ENCODE data around the gene ABHD12B. TPM values are rescaled to one million over a fixed set of nuclear protein-coding genes. Genes with fewer than 3 reads are reported as not detected.

ABHD12B gene
- total and polyA plus RNA-seq, 2 of the 13 experiments (the other 11 are each of a cell fraction or from before 2014, with no cell fraction given), result not detected

DNA sequence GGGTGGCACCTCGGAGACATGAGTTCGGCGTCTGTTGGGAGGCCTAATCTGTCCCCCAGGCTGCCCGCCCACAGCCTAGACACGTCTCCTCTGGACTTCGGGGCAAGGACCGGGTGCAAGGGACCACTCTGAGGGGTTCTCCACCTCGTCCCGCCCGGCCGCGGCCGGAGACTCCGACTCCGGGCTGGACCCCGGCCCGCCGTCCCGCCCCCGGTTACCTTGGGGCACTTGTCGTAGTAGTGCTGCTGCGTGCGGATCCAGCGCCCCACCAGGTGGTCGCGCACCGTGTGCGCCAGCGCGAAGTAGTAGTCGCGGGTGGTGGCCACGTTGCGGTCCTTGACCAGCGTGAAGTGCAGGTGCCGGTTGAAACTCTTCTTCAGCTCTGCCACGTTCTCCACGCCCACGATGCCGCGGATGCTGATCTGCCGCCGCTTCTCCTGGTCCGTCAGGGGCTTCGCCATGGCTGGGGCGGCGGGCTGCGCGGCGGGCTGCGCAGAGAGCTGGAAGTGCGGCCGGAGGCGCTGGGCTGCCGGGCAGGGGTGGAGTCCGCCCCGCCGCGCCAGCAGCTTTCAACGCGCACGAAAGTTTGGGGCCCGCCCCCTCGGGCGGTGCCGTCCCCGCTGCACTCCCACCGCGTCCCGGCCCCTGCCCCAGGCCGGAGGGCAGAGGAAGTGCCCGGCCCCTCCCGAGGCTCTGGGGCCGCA, 72.2 kb downstream of the ABHD12B start, which contains the start of gene PYGL (continued):
- TF ChIP-seq, protein P1, sequence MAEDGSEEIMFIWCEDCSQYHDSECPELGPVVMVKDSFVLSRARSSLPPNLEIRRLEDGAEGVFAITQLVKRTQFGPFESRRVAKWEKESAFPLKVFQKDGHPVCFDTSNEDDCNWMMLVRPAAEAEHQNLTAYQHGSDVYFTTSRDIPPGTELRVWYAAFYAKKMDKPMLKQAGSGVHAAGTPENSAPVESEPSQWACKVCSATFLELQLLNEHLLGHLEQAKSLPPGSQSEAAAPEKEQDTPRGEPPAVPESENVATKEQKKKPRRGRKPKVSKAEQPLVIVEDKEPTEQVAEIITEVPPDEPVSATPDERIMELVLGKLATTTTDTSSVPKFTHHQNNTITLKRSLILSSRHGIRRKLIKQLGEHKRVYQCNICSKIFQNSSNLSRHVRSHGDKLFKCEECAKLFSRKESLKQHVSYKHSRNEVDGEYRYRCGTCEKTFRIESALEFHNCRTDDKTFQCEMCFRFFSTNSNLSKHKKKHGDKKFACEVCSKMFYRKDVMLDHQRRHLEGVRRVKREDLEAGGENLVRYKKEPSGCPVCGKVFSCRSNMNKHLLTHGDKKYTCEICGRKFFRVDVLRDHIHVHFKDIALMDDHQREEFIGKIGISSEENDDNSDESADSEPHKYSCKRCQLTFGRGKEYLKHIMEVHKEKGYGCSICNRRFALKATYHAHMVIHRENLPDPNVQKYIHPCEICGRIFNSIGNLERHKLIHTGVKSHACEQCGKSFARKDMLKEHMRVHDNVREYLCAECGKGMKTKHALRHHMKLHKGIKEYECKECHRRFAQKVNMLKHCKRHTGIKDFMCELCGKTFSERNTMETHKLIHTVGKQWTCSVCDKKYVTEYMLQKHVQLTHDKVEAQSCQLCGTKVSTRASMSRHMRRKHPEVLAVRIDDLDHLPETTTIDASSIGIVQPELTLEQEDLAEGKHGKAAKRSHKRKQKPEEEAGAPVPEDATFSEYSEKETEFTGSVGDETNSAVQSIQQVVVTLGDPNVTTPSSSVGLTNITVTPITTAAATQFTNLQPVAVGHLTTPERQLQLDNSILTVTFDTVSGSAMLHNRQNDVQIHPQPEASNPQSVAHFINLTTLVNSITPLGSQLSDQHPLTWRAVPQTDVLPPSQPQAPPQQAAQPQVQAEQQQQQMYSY (CRISPR knock-in tag; IDR thresholded peaks at IDR 0.05), result no peak; the same call in none of the 2 replicates
- TF ChIP-seq HNF4G (IDR thresholded peaks at IDR 0.05; ENCODE audit: borderline replicate concordance, low read depth, low read length) (no peak; the same call in 1 of the 2 replicates), HNF4G (CRISPR knock-in tag; IDR thresholded peaks at IDR 0.05; ENCODE audit: borderline replicate concordance, low read depth) (no peak; the same call in 1 of the 2 replicates), U2AF1 (optimal IDR thresholded peaks at IDR 0.05; ENCODE audit: low read depth, low read length) (peak; percentile 30), PCBP1 (IDR thresholded peaks at IDR 0.05; ENCODE audit: borderline replicate concordance, low read depth, low read length) (no peak), NONO (IDR thresholded peaks at IDR 0.05) (no peak), NONO (CRISPR knock-in tag; conservative IDR thresholded peaks at IDR 0.05) (peak; percentile 77), YY1 (IDR thresholded peaks at IDR 0.05; ENCODE audit: insufficient read depth, insufficient replicate concordance, low read depth, low read length) (peak; percentile 14), SUZ12 (IDR thresholded peaks at IDR 0.05; ENCODE audit: low read depth, low read length) (no peak), ZNF770 (CRISPR knock-in tag; IDR thresholded peaks at IDR 0.05) (no peak), ZNF749 (CRISPR knock-in tag; IDR thresholded peaks at IDR 0.05; ENCODE audit: borderline replicate concordance) (no peak; the same call in 1 of the 2 replicates), FOXK1 (CRISPR knock-in tag; IDR thresholded peaks at IDR 0.05; ENCODE audit: borderline replicate concordance, low read depth) (no peak), ZNF235 (CRISPR knock-in tag; IDR thresholded peaks at IDR 0.05; ENCODE audit: borderline replicate concordance) (peak; percentile 68; the same call in 1 of the 2 replicates), KDM2A (CRISPR knock-in tag; IDR thresholded peaks at IDR 0.05; ENCODE audit: borderline replicate concordance, low read depth) (no peak; the same call in 1 of the 2 replicates), KDM6A (CRISPR knock-in tag; IDR thresholded peaks at IDR 0.05; ENCODE audit: low read depth) (no peak), TFE3 (CRISPR knock-in tag; IDR thresholded peaks at IDR 0.05) (no peak), ZC3H13 (CRISPR knock-in tag; IDR thresholded peaks at IDR 0.05) (peak; percentile 69; the same call in 1 of the 2 replicates), MAFG (CRISPR knock-in tag; IDR thresholded peaks at IDR 0.05) (no peak)
- TF ChIP-seq, protein P2, sequence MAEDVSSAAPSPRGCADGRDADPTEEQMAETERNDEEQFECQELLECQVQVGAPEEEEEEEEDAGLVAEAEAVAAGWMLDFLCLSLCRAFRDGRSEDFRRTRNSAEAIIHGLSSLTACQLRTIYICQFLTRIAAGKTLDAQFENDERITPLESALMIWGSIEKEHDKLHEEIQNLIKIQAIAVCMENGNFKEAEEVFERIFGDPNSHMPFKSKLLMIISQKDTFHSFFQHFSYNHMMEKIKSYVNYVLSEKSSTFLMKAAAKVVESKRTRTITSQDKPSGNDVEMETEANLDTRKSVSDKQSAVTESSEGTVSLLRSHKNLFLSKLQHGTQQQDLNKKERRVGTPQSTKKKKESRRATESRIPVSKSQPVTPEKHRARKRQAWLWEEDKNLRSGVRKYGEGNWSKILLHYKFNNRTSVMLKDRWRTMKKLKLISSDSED (CRISPR knock-in tag; IDR thresholded peaks at IDR 0.05), result no peak
